Brain microvascular endothelial cell (primary cell): ENCODE results near the gene ELOVL6.

ENCODE experiments used
- DNase-seq: peaks from one replicate; pipeline ENCODE4 v3.0.0-alpha.2; 2020
- H3K27ac ChIP-seq: fragments of 250-450 bp; sonication (Bioruptor Pico); 2 replicates; pipeline ENCODE4 v1.5.1; 2020; ENCODE audit warnings: mild to moderate bottlenecking, moderate library complexity
- H3K27me3 ChIP-seq: fragments of 250-450 bp; sonication (Bioruptor Pico); replicated peaks from 2 replicates; pipeline ENCODE4 v1.5.1; 2020; ENCODE audit warnings: mild to moderate bottlenecking
- H3K36me3 ChIP-seq: fragments of 250-450 bp; sonication (Bioruptor Pico); replicated peaks from 2 replicates; pipeline ENCODE4 v1.5.1; 2020; ENCODE audit warnings: mild to moderate bottlenecking
- H3K4me3 ChIP-seq: 2 replicates; pipeline ENCODE4 v1.5.1; 2011; ENCODE audit warnings: low read depth, mild to moderate bottlenecking, control low read depth, low read length, moderate library complexity
- CTCF ChIP-seq: IDR thresholded peaks from 2 replicates; pipeline ENCODE4 v1.5.1; 2011; ENCODE audit warnings: low read depth, mild to moderate bottlenecking, moderate library complexity, low read length, control low read depth, inconsistent platforms; ENCODE audit errors: missing control alignments
- in situ Hi-C: cut with HindIII; loops from 2 replicates; pipeline ENCODE4 v1.10.0; 2017; ENCODE audit warnings: low sequenced_read_pairs, low pct_ligation_motif_present

ELOVL6 gene

GRCh38 chr4:110132816-110133719 is 65.3 kb downstream of the ELOVL6 start:
- Histone ChIP-seq H3K27me3 (no peaks in the 10 kb centered on the region), H3K27ac (no peak overlapping the region), H3K36me3 (no peaks in the 10 kb centered on the region), H3K4me3 (no peak overlapping the region)
- in situ Hi-C loops = no loop called here
- TF ChIP-seq CTCF = no peak
- DNase-seq = no peak

GRCh38 chr4:110131916-110132315 is 66.5 kb downstream of the ELOVL6 start:
- H3K36me3 ChIP-seq = no peaks in the 10 kb centered on the region
- in situ Hi-C loops = no loop called here
- H3K4me3 ChIP-seq = no peak overlapping the region
- no peak for DNase-seq
- no peaks in the 10 kb centered on the region for H3K27me3 ChIP-seq
- no peak for TF ChIP-seq CTCF
- H3K27ac ChIP-seq = no peak overlapping the region

DNA sequence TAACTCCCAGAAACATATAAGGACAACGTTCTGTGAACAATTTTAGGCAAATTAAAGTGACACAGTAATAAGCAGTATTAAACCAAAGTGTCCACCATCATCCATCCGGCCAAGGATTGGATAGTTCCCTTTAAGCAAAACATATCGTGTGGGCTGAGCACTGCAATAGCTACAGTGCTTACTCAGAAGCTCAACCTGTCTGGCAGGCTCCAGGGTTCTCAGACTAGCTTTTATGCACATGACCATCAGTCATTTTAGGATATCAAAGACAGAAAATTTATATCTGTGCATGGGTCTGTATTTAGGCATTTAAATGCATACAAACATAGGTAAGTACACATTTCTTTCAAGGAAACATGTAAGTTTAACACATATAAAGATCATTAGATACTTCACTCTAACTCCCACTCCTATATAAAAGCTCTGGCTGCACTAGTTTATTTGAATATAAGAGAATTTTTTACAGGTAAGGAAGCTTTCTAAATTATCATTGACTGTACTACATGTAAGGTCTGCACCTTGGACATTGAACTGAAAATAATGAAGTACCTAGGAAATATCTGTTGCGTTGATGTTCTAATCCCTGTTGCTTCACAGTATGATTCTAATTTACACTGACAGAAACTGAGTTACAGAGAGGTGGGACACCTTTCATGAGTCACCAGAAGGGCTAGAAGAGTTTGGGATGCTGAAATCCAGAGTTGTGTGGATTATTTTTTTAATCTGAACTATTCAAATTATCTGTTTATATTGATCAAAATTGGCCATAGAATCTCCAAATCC is 67.6 kb downstream of the ELOVL6 start:
- Histone ChIP-seq H3K27me3 (no peaks in the 10 kb centered on the region), H3K4me3 (no peak overlapping the region), H3K36me3 (no peaks in the 10 kb centered on the region), H3K27ac (no peak overlapping the region)
- TF ChIP-seq CTCF = no peak
- in situ Hi-C loops = no loop called here
- DNase-seq = peak; percentile 18

DNA sequence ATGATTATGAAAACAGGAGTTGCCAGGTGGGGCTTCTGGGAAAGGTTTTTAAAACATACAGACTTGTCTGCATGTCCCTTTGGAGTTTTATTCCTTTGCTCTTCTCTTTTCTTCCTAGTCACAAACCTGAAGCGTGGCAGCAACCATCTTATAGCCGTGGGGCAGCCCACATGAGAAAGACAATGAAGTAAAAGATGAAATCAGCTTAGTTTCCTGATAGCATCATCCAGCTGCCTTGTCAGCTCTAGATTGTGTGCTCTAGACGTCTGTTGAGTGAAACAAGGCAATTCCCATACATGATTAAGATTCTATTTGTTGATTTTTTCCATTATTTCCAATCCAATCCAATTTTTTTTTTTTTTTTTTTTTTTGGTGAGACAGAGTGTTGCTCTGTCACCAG is 68.9 kb downstream of the ELOVL6 start:
- in situ Hi-C loops = no loop called here
- Histone ChIP-seq H3K36me3 (no peaks in the 10 kb centered on the region), H3K27ac (no peak overlapping the region), H3K27me3 (no peaks in the 10 kb centered on the region), H3K4me3 (no peak overlapping the region)
- DNase-seq = no peak
- TF ChIP-seq CTCF = no peak

DNA sequence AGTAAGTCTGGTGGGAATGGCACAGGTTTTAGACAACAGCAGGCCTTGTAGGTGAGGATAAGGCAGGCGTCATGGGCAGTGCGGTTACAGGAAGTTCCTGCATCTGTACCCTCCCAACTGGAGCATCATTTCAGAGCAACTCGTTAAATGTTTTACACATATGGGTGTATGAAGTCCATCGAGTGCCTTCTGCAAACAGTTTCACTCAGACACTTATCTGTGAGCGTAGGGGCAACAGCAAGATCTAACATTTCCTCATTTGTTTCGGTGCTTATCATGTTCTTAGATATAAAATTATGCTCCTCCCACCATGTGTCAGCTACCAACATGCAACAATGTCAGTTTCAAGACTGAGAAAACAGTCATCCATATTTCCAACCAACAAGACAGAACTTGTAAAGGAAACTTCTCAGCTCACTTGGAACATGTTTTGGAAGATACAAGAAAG is 69.9 kb downstream of the ELOVL6 start:
- no peak for TF ChIP-seq CTCF
- in situ Hi-C loops = no loop called here
- H3K27ac ChIP-seq = no peak overlapping the region

More for the DNA sequence above, 69.9 kb downstream of the ELOVL6 start:
- no peaks in the 10 kb centered on the region for H3K36me3 ChIP-seq
- no peak for DNase-seq
- no peak overlapping the region for H3K4me3 ChIP-seq
- no peaks in the 10 kb centered on the region for H3K27me3 ChIP-seq
